HT-29 (cell line): Measurements from ENCODE around the gene RAMACL. TPM values are rescaled to one million over a fixed set of nuclear protein-coding genes. Genes with fewer than 3 reads are reported as not detected.

Experiments
- DNase-seq: peaks from one replicate; pipeline ENCODE4 v3.0.0-alpha.2; 2015; ENCODE audit warnings: low spot score
- total RNA-seq: library from RNA; depleted of rRNA; stranded (reverse); fragments of >200 nt; shearing (Covaris generic); gene quantifications from 2 replicates; pipeline ENCODE4 v1.2.3, GENCODE V29; 2014

Gene RAMACL
- total RNA-seq, 1 experiment from 2014 or later: 0.15 TPM

DNA sequence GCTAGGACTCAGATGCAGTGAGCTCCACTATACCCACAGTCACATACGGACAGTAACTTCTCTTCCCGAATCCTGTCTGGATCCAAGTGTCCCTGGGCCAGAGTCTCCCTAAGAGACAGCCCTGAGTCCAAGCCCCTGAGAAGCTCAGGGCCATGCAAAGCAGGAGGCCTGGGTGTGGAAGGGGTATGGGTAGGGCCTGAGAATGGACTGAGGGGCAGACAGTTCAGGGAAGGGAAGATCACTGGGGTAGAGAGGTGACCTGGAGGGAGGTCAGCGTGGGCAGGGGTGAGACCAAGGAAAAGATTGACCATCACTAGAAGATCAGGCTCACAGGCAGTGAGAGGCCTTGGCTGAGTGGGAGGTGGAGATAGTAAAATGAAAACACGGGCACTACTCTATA lies 31.8 kb upstream of the RAMACL start:
- DNase-seq: no peak

DNA sequence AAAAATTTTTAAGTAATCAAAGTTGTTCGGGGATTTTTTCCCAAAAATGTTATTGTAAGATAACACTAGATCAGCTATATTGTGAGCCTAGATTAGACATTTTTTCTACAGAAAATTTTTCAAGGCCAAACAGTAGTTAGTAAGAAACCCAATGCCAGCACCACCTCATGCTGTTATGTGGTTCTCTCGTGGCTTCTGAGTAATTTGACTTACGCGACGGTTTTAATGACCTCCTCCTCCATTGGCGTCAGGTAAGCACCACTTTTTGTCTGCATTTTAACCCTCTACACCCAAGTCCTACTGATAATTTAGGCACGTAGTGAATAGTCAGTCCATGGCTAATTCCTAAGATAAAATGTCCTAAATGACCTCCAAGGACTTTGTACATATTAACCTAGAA lies 30.9 kb upstream of the RAMACL start:
- no peak for DNase-seq

DNA sequence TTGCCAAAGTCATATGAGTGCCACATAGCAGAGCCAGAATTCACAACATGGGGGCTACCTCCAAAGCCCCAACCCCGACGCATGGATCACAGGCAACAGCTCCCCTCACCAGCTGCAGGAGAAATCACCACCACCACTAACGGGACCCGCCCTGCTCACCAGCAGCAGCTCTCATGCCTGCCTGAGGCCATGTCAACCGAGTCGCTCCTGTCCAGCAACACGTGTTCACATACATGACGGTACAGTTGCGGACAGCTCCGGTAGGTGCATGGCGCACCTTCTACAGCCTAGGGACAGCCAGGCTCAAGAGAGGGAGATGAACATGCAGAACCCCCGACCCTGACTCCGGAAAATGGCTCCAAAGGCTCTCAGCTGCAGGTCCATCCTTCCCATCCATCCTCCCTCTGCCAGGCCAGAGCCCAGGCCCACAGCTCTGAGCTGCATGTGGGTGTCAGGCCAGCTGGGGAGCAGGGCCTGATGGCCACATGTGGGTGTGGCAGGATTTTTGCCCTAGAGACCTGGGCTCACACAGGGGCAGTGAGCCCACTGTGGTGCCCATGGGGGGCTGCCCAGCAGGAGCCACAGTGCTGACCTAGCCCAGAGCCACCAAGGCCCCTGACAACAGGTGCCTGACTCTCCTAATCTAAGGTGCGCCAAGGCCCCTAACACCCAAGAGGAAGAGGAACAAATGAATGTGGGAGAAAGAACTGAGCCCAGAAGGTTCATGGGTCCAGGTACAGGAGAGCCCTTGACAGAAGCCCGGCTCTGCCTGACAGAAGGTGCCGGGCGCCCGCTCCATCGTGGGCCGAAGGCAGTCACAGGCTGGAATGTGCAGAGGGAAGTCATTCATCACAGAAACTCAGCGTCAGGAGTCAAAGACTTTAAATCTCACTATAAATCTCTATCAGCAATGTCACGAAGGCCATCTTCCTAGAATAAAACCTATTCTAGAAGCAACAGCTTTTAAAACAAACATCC lies 30.1 kb upstream of the RAMACL start:
- no peak for DNase-seq

DNA sequence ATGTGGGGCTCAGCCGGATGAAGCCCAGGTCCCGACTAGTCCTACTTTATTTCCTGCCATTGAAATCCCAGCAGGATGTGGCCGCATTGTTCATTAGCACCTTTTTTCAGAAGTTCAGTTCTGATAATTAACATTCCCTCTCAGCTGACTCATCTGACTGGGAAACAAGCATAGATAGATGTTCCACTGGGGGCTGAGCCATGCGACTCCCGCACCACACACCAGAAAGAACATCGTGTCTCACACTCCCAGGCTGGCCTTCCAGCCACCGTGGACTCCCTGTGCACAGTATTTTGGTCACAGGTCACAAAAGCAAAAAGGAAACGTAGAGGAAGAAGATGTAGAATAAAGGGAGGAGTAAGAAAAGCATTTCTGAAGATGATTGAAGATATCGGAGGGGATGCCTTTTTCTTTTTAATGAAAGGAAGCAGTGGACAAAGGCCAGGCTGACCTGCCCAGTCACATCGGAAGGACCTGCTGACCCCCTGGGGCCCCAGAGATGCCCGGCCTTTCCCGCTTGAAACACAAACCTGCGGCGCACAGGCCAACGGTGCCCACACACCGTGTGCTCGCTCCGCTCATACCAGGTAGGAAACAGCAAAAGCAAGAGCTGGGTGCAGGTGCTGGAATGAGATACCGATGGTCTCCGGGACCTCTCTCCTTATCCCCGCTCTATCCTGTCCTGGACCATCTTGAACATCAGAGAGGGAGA lies 28.7 kb upstream of the RAMACL start:
- DNase-seq: no peak

DNA sequence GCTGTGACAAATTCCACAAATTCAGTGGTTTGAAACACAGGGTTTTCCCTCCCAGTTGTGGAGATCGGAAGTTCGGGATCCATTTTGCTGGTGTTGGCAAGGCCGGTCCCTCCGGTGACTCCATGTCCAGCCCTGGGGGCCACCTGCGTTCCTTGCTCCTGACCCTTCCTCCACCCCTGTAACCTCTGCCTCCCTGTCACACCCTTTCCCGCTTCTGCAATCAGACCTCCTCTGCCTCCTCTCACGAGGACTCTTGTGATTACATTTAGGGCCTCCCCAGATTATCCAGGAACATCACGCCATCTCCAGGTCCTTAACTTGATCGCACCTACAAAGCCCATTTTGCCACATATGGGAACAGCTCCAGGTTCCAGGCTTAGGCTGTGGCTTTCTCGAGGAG lies 28.1 kb upstream of the RAMACL start:
- peak; percentile 10 for DNase-seq

DNA sequence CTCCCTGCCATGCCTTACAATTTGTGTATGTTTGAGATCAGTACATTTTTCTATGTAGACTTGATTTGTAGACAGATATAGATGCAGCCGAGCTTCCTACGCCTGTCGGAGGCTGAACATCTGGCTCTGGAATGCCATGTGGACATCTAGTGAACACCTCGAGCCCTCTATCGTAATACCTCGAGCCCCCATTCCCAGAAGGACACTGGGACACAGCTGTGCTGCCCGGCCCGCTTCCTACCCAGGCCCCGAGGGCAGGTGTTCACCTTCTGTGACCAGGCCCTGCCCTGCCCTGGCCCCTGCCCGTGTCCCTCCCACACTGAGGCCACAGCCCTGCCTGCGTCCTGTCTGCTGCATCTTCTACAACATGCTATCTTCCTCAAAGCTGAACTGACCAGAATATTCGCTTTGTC lies 27.7 kb upstream of the RAMACL start:
- no peak for DNase-seq

DNA sequence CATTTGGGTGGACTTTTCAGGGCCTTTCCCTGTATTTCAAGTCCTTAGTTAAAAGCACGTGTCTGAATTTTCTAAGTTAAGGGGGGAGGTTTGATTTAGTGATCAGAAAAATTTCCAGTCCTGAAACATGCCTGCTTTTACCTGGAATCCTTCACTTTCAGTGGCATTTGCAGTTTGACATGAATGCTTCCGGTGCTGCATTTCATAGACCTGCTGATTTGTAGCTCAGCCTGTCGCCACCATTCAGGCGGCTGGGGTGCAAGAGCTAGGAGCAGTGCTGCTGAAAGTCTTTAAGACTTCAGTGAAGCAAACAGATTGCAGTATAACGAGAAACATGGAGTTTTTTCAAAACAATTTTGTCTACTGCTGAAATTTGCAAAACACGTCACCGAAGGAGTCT lies 26.5 kb upstream of the RAMACL start:
- DNase-seq: no peak

DNA sequence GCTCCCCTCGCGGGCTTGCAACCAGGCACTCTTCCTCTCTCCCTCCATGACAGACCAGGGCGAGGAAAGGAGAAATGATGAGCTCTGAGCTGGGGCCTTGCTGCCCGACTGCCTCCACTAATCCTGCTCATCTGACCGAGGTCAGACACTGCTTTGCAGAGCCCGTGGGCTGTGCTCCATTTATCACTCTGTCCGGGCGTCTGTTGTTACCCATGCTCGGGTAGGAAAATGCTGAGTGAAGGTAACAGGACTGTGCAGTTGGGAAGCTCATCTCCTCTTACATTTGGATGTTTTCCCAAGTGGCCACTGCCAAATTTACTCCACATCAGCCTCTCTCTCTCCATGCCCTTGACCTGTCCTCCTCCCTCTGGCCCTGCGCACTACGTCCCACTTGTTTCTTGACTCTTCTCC lies 26.0 kb upstream of the RAMACL start:
- no peak for DNase-seq

DNA sequence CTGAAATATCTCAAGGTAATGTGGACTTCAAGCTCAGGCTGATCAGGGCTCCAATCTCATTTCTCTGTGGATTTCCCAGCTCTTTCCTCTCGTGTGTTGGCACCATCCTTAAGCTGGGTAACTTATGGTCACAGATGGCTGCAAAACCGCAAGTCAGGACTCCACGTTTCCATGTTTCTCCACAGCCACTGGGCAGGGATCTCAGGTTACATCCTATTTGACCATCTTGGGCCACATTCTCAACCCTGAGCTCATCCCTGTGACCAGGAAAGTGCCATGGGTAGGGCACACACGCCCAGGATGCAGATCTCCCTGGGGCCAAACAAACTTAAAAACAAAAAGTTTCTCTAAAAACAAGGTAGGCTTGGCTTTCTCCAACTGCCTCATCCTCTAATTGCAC lies 25.2 kb upstream of the RAMACL start:
- no peak for DNase-seq

DNA sequence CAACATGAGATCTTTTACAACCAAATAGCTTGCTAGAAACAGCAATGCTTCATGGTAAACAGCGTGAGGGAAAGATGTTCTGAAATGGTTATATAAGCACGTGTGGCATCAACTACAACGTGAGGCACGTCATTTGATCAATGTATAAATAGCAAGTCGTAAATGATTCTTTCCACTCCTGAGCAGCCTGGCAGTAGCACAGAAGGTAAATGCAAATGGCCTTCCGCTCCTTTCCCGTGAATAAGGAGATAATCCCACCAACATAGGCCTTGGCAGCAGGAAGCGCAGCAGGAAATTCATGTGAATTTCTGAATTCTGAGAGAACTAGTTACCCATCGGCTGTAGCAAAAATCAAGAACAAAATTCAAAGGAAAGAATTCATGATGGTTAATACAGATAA lies 23.6 kb upstream of the RAMACL start:
- no peak for DNase-seq

DNA sequence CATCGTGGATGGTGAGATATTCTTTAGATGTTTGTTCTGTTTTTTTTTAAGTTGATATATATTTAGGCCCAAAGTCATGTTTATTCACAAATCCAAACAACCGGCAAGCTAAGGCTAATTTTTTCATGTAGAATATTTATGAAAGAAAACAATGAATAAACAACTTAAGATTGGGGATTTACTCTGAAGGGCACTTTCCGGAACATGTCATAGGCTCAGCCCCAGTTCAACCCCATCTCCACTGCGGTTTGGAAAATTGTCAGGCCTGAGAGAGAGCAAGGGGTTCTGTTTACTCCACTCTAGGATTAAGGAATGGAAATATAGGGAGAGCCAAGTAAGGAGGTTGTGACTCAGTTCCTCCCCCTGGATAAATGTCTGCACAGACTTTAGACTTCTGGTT lies 22.3 kb upstream of the RAMACL start:
- no peak for DNase-seq

DNA sequence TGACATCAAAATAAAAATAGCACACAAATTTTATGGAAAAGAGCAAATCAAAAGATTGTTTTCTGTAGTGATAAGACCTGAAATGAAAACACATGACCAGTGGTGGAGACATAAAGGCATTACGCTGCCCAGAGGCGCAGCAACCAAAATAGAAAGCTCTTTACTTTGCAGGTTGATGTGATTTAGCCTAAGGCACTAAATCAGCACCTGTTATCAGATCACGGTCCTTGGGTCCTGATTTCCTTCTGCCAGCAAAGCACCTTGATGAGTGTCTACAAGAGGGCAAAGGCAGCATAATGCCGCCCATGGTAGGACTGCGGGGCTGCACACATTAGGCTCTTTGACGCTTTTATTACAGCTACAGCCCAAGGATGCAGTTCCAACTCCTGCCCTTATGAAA lies 19.3 kb upstream of the RAMACL start:
- no peak for DNase-seq

DNA sequence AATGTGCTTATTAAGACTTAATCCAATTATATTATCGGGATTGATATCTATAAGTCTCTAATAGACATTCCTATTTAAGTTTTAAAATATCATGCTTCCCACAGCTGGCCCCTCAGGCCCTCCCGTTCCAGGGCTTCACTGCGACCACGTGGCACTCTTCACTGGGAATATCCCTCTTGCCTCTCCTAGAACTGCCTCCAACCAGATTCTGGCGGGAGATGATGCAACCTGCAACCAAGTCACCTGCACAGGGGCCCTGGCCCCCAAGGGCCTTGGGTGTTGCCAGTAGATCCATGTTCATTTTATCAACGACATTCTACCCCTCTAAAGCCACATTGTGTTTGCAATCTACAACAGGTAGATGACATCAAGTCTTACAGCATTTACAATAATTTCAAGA lies 18.4 kb upstream of the RAMACL start:
- no peak for DNase-seq

DNA sequence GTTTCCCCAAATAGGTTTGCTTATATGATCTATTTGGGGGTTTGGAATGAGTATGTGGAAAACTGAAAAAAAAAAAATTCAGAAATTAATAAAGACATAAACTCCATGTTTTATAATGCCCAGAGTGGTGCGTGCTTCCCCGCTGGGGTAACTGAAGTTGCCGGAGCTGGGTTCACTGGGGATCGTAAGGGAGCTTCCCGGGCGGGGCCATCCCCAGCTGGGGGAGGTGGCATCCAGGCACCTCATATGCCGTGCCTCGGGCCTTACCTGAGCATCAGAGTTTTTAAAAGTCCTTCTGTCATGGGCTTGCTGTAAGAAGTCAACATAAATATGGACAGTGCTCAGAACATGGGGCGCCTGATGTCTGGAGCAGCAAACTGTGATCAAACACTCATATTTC lies 17.9 kb upstream of the RAMACL start:
- DNase-seq: no peak

DNA sequence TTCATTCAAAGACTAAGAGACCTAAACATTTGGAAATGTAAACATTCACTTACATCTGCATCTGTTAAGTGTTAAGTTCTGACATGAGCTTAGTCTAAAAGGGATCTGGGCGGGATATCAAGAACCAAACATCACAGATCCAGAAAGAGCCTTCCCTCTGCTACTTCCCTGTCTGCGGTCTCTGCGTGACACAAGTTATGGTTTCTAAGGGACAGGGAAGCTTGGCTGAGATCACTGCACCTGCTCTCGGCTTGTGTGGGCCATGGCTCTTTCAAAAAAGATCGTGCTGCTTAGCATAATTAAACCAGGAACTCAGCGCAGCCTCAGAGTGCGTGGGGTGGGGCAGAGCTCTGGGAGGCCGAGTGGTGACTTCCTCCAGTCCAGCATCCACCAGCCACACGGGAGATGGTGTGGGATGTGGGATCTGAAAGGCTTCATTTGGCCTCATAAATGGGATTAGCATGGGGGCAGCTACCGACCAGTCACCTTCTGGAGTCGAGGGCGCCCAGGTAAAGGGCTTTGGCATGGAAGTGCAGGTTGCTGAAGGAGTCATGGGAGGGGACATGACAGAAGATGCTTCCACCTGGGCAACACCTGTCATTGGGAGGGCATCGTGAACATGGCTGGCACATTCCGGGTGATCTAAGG lies 16.7 kb upstream of the RAMACL start:
- no peak for DNase-seq

DNA sequence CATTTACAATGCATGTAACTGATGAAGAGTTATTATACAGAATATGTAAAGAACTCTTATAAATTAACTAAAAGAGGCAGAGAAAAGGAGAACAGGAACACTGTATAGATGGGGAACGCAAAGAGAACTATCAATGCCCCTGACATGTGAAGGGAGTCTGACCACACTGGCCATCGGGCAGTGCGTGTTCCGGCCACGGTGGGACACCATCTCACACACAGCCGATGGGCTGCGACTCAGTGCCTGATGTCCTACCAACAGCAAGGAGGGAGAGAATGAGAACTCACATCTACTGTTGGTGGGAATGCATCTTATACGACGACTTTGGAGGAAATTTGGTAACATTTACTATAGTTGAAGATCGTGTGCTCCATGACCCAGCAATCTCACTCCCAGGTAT lies 15.5 kb upstream of the RAMACL start:
- no peak for DNase-seq

DNA sequence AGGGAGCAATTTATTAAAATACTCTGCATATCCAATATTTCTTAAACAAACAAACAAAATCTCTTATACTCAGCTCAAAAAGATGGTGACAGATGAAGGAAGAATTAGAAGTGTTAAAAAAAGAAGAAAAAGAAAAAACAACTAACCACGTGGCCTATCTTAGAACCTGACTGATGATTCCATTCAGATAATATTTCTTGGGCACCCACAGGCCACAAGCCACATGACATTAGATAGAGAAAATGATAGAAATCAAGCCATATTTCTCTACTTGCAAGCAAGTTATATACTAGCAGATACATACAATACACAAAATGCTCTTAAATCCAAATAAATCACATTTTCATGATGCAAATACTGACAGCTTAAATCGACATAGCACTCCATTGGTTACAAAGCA lies 14.5 kb upstream of the RAMACL start:
- no peak for DNase-seq

DNA sequence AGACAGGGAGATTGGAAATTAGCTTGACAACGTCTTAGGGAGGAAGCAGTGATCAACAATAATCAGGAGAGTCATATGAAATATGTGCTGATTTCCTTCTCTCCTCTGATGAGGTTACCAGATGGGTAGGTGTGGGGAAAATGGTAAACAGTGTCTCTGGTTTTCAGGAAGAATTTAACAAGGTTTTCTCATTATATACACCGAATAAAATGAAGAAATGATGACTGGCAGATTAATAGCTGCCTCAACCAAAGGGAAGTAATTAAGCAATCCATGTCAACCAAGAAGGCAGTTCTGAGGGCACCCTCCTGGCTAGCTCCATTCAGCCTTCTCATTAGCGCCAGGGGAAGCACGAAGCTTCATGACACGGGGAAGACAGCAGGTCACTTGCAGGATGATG lies 12.7 kb upstream of the RAMACL start:
- DNase-seq: no peak

DNA sequence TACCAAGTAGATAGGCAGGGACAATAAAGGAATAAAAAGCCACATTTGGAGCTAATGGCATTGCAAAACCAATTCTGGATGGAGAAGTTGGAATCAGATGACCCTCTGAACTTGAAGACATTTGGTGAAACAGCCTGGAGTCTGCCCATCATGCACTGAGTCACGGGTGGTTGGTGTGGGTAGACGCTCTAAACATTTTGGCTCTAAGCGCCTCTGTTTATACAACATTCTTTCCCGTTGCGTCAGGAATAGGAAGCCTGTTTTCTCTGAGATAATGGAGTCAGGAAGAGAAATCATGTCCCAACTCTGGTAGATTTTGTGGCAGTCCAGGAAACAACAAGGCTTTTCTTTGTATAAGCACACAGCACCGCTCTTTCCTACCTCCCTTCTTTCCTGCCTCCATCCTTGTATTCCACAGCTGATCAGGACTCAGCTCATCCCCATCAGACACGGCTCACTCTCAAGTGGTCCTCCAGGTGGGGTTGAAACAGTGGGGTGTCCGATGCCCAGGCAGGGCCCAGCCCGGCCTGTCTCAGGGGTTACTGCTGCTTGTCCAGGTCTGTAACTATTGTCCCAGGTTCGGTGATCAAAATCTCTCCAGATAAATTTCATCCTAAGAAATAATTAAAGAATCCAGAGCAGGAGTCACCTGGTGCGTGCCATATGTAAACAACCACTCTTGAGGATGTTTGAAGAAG lies 12.1 kb upstream of the RAMACL start:
- DNase-seq: no peak

DNA sequence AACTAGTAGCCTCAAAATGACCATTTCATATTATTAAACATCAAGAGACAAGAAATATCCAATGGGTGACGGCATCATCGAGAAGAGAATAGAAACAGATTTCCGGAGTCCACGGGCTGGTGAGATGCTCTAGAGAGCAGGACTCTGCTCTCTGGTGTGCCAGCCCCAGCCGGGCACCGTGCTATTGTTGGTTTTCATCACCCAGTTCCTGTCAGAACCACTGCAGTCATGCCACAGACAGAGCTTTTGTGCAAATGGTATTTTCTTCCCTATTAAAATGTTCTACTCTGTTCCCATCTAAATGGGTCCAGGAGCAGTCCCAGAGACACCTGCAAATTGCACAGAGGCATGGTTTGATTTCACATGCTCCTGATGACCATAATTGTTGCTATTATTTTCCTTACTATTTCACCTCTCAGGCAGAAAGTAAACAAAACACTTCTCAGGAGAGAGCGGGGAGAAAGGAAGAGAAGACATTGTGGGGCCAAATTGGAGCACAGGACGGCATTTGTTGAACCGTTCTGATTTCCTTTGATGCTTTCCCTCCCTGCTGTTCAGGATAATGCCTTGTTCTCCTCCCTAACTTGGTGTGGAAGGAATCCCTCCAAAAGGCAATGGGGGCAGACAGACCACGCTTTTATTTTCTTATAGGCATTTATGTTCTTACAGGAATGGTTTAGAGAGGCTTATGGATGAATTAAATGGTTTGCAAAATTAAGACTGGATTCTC lies 11.4 kb upstream of the RAMACL start:
- no peak for DNase-seq
